Body of pancreas (tissue), 4 donors: ENCODE measurements around the gene IGF1R.

Source experiments
- CTCF ChIP-seq, 7 experiments: fragments of 450-650 bp in 4 of 7; fragments of 200-600 bp in 3 of 7; sonication (generic) in 3 of 7; IDR thresholded peaks; one replicate each; pipeline ENCODE4 v1.5.1; 2016 to 2019; ENCODE audit warnings: antibody characterized with exemption in 7 of 7
- POLR2A ChIP-seq, 3 donors: fragments of 450-650 bp; IDR thresholded peaks; one replicate each; pipeline ENCODE4 v1.6.1; 2016; ENCODE audit warnings: antibody characterized with exemption in 3 of 3, mild to moderate bottlenecking in 2 of 3

GRCh38 chr15:98823616-98824015 is 175.3 kb downstream of the IGF1R start:
- TF ChIP-seq CTCF (IDR thresholded peaks at IDR 0.05), result no peak
- TF ChIP-seq POLR2A (IDR thresholded peaks at IDR 0.05), result no peak
